Bone marrow (tissue), 2 donors: ENCODE data around the gene ZNF747.
"Not testable (repeated sequence)": the region's sequence is repeated elsewhere in the genome, so short reads cannot be mapped to it uniquely, and the experiment has no call there.

ENCODE experiments used
- DNase-seq, 2 donors: peaks; one replicate each; lab custom pipeline; 2025; lab: John Stamatoyannopoulos, UW

ZNF747 gene

GRCh38 chr16:30557957-30558788 is 23.5 kb upstream of the ZNF747 start, which contains the start of gene ZNF764:
ZNF764 (minus strand) TSS chr16:30558374; CDS start chr16:30558182, 192 bp downstream.
- peak; percentile 97 to 98 for DNase-seq

GRCh38 chr16:30557707-30557956 is 23.0 kb upstream of the ZNF747 start:
- no peak for DNase-seq

GRCh38 chr16:30556125-30556473 is 21.4 kb upstream of the ZNF747 start:
- no peak for DNase-seq

- no peak for DNase-seq
Observed at GRCh38 chr16:30555315-30556124, 20.9 kb upstream of the ZNF747 start.

GRCh38 chr16:30554557-30555314 is 20.1 kb upstream of the ZNF747 start:
- no peak for DNase-seq

- no peak for DNase-seq
Observed at GRCh38 chr16:30553393-30553899, 18.8 kb upstream of the ZNF747 start.

GRCh38 chr16:30552956-30553355 is 18.3 kb upstream of the ZNF747 start:
- DNase-seq, result no peak

GRCh38 chr16:30551781-30552180 is 17.1 kb upstream of the ZNF747 start:
- no peak for DNase-seq

GRCh38 chr16:30548416-30549253 is 14.0 kb upstream of the ZNF747 start:
- no peak for DNase-seq

GRCh38 chr16:30546115-30546514 is 11.5 kb upstream of the ZNF747 start:
- peak in 1 of 2 donors; percentile 37 for DNase-seq

GRCh38 chr16:30543067-30543466 is 8.4 kb upstream of the ZNF747 start:
- no peak for DNase-seq

- DNase-seq, result no peak
Observed at GRCh38 chr16:30541502-30542329, 7.1 kb upstream of the ZNF747 start.

GRCh38 chr16:30540916-30541464 is 6.3 kb upstream of the ZNF747 start:
- not testable (repeated sequence) for DNase-seq

GRCh38 chr16:30539986-30540526 is 5.4 kb upstream of the ZNF747 start:
- not testable (repeated sequence) for DNase-seq

GRCh38 chr16:30539000-30539964 is 4.6 kb upstream of the ZNF747 start:
- DNase-seq, result no peak

- not testable (repeated sequence) for DNase-seq
Observed at GRCh38 chr16:30536391-30537024, 1.9 kb upstream of the ZNF747 start.

GRCh38 chr16:30535777-30536190 is 1.1 kb upstream of the ZNF747 start:
- peak in 1 of 2 donors; percentile 56 for DNase-seq

GRCh38 chr16:30535106-30535776 is 583 bp upstream of the ZNF747 start:
- peak; percentile 30 to 50 for DNase-seq
